Measurements from ENCODE around the gene TSPAN32.

GRCh38 chr11:2325123-2325522 lies 23.3 kb downstream of the TSPAN32 start:
- no peak for TF ChIP-seq ZNF423 (tag by site-specific recombination; IDR thresholded peaks at IDR 0.05)
- TF ChIP-seq ZNF398 (tag by site-specific recombination; IDR thresholded peaks at IDR 0.05): no peak
- TF ChIP-seq SP3 (tag by site-specific recombination; IDR thresholded peaks at IDR 0.05): no peak
- no peak for TF ChIP-seq ZNF302 (tag by site-specific recombination; IDR thresholded peaks at IDR 0.05; ENCODE audit: low read depth)
- TF ChIP-seq ZNF132 (tag by site-specific recombination; IDR thresholded peaks at IDR 0.05; ENCODE audit: borderline replicate concordance): no peak
- no peak for TF ChIP-seq CTCF (tag by site-specific recombination; IDR thresholded peaks at IDR 0.05)
- TF ChIP-seq ZNF518A (tag by site-specific recombination; conservative IDR thresholded peaks at IDR 0.05; ENCODE audit: low read depth): no peak
- TF ChIP-seq ZNF501 (tag by site-specific recombination; IDR thresholded peaks at IDR 0.05): no peak
- no peak for TF ChIP-seq PBX3 (CRISPR knock-in tag; IDR thresholded peaks at IDR 0.05)
